Measurements from ENCODE around the gene FOXD1. TPM values are rescaled to one million over a fixed set of nuclear protein-coding genes. Genes with fewer than 3 reads are reported as not detected.

Gene FOXD1
- total and polyA plus RNA-seq, 12 donors: 1.1 to 6.5 (median 2.1) TPM

Other genes with a start within 250 kb of the FOXD1 start
- gene BTF3, start 49.7 kb upstream of the FOXD1 start, total RNA-seq: 100 to 1,000 TPM; 375 to 634 (median 504) TPM
- gene BTF3, start 49.7 kb upstream of the FOXD1 start, polyA plus RNA-seq: 100 to 1,000 TPM; 426 to 852 (median 519) TPM
- gene ANKRA2, start 116.9 kb upstream of the FOXD1 start, total RNA-seq: 10 to 100 TPM; 14.3 to 54.2 (median 31.2) TPM
- 10 to 100 TPM; 19.6 to 35.8 (median 22.0) TPM for gene ANKRA2, start 116.9 kb upstream of the FOXD1 start, polyA plus RNA-seq
- gene UTP15, start 117.0 kb upstream of the FOXD1 start, total RNA-seq: 10 to 100 TPM in 7 of 9 donors, 1 to 10 TPM in 2; 6.2 to 30.2 (median 19.9) TPM
- gene UTP15, start 117.0 kb upstream of the FOXD1 start, polyA plus RNA-seq: 10 to 100 TPM in 1 of 3 donors, 1 to 10 TPM in 2; 4.2 to 19.2 (median 5.1) TPM
- gene ARHGEF28, start 177.4 kb upstream of the FOXD1 start, total RNA-seq: 100 to 1,000 TPM in 1 of 9 donors, 10 to 100 TPM in 8; 33.5 to 138 (median 58.8) TPM
- gene ARHGEF28, start 177.4 kb upstream of the FOXD1 start, polyA plus RNA-seq: 10 to 100 TPM; 25.3 to 40.9 (median 32.9) TPM